ENCODE results near the gene HOXD10. TPM values are rescaled to one million over a fixed set of nuclear protein-coding genes. Genes with fewer than 3 reads are reported as not detected.

Gene HOXD10
- total RNA-seq, 1 donor from 2014 or later, result not detected

DNA sequence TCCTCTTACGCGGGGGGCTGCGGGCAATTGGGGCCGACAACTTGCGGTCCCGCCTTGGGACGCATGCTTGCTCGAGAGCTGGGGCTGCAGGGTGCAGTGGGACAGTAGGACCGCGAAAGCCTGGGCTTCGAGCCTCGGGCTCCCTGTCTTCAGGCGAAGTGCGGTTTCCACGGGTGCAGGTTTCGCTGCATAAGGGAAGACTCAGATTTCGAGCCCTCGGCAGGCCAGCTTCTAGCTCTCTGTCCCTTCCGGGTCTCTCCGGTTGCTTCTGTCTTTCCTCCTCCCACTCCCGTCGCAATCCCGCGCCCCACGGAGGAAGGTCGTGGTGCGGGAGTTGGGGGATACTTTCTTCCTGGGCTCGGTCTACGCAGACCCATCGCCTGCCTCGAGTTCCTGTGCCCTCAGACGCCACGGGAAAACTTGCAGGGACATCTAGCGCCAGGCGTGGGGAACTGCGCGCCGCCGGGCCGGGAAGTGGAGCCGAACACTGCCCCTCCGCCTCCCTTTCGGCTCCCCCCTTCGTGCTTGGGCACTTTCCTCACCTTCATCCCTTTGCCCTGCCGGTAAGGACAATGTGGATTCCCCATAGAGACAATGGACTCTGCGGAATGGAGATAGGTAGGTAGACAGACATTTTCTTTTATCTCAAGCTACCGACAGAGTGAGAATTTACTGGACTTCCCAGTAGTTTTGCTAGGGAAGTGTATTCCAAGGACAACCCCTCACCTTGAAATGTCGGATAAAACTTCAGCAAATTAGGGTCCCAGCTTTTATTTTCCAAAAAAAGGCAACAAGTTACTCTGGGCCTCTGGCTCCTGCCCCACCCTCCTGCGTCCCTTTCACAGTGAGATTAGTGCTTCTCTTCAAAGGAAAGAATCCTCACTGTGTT is 28.3 kb upstream of the HOXD10 start:
- Histone ChIP-seq H3K9me3 (no peaks in the 10 kb centered on the region), H3K36me3 (no peaks in the 10 kb centered on the region), H3K27me3 (peaks cover 70% of the 10 kb centered on the region), H3K4me1 (peaks cover 3 to 5% of the 10 kb centered on the region in 2 donors), H3K4me3 (peak overlapping the region; percentile 3 to 53), H3K27ac (no peak overlapping the region)
- peak in 1 of 2 donors; percentile 79 for DNase-seq (ENCODE audit: low spot score in 2 of 2)
- intact Hi-C loops (cut with DNase I), result loop anchor here (1.0 to 5.0 kb wide), 2 partner anchors 86 to 398 kb away; partner anchors contain the start of gene LNPK
- TF ChIP-seq, protein P1, sequence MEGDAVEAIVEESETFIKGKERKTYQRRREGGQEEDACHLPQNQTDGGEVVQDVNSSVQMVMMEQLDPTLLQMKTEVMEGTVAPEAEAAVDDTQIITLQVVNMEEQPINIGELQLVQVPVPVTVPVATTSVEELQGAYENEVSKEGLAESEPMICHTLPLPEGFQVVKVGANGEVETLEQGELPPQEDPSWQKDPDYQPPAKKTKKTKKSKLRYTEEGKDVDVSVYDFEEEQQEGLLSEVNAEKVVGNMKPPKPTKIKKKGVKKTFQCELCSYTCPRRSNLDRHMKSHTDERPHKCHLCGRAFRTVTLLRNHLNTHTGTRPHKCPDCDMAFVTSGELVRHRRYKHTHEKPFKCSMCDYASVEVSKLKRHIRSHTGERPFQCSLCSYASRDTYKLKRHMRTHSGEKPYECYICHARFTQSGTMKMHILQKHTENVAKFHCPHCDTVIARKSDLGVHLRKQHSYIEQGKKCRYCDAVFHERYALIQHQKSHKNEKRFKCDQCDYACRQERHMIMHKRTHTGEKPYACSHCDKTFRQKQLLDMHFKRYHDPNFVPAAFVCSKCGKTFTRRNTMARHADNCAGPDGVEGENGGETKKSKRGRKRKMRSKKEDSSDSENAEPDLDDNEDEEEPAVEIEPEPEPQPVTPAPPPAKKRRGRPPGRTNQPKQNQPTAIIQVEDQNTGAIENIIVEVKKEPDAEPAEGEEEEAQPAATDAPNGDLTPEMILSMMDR (IDR thresholded peaks at IDR 0.05), result peak; percentile 65 to 93 (median 93)

GRCh38 chr2:176088937-176089842 is 27.4 kb upstream of the HOXD10 start:
- no peak overlapping the region for H3K4me3 ChIP-seq
- DNase-seq (ENCODE audit: low spot score in 2 of 2), result no peak
- H3K9me3 ChIP-seq, result no peaks in the 10 kb centered on the region
- H3K27me3 ChIP-seq, result peaks cover 70% of the 10 kb centered on the region
- peaks cover 5% of the 10 kb centered on the region in 2 donors for H3K4me1 ChIP-seq
- TF ChIP-seq, protein P1 (IDR thresholded peaks at IDR 0.05), result no peak
- no peaks in the 10 kb centered on the region for H3K36me3 ChIP-seq
- H3K27ac ChIP-seq, result no peak overlapping the region
- intact Hi-C loops (cut with DNase I), result loop anchor here (1.0 to 5.0 kb wide), 2 partner anchors 87 to 399 kb away; partner anchors contain the start of gene LNPK

DNA sequence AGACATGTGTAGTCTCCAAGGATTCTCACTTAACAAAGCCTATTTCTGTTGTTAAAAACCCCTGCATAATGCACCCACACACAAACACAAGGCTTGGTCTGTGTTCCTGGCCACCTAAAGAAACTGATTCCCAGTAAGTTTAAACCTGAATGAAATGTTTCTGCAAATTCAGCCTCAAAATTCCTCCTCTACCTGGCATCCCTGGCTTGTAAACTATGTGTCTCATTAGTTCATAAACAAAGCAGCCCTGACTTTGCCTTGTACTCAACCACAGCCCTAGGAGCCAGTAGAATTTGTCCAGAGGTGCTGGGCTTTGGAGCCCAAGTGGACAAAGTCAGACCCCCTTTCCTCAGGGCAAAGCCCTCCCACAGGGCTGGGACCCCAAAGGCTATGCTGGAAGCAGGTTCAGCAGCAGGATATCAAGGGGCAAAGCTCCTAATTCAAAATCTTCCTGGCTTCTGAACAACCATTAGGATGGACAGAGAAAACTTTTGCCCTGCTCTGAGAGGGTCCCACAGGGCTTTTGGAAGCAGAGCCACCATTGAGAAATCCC is 26.7 kb upstream of the HOXD10 start:
- Histone ChIP-seq H3K4me1 (peaks cover 5% of the 10 kb centered on the region in 2 donors), H3K9me3 (no peaks in the 10 kb centered on the region), H3K4me3 (no peak overlapping the region), H3K27me3 (peaks cover 69% of the 10 kb centered on the region), H3K36me3 (no peaks in the 10 kb centered on the region), H3K27ac (no peak overlapping the region)
- TF ChIP-seq, protein P1 (IDR thresholded peaks at IDR 0.05), result no peak
- no peak for DNase-seq (ENCODE audit: low spot score in 2 of 2)
- intact Hi-C loops (cut with DNase I), result loop anchor here (5.0 to 10.0 kb wide), 4 partner anchors 88 to 1755 kb away; partner anchors contain the start of genes LNPK and SP9

DNA sequence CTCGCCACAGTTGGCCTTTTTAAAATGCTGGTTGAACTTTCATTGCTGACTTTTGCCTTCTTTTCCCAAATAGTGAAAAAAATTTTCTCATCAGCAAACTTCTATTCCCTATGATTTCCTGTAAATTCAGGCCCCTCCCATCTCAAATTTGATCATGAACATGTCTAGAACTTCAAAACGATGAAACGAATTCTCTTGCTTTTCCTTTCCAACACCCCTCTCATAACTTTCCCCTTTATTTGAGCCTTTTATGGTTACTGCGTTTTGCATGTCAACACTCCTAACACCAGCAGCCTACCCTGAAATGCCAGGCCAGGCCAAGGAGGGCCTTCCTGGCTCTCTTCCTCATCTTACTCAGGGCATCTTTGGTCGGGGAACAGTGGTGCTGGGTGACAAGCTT is 25.7 kb upstream of the HOXD10 start:
- no peak overlapping the region for H3K27ac ChIP-seq
- H3K4me3 ChIP-seq, result no peak overlapping the region
- H3K9me3 ChIP-seq, result no peaks in the 10 kb centered on the region
- DNase-seq (ENCODE audit: low spot score in 2 of 2), result no peak
- TF ChIP-seq, protein P1 (IDR thresholded peaks at IDR 0.05), result no peak
- no peaks in the 10 kb centered on the region for H3K36me3 ChIP-seq
- intact Hi-C loops (cut with DNase I), result loop anchor here (5.0 to 10.0 kb wide), 3 partner anchors 724 to 1756 kb away; partner anchors contain the start of gene SP9
- H3K4me1 ChIP-seq, result peaks cover 5% of the 10 kb centered on the region in 2 donors
- peaks cover 68% of the 10 kb centered on the region for H3K27me3 ChIP-seq

Measured in ascending aorta (tissue), 2 donors.